Head of caudate nucleus (tissue), 42 donors: Measurements from ENCODE around the gene CSTA.

ENCODE experiments used
- DNase-seq, 42 donors: peaks; one replicate each; pipeline versions ENCODE4 v3.0.0 to v3.0.0-alpha.2; 2020 to 2021; ENCODE audit warnings: mixed read lengths in 7 of 42
- intact Hi-C: fragments of 100-400 bp; cut with DNase I; formaldehyde crosslinking; loops from one replicate; pipeline ENCODE4 v1.15.0; 2022

The CSTA gene

GRCh38 chr3:122324871-122325323, at the start of gene CSTA:
CSTA (plus strand) TSS chr3:122325248; CDS start chr3:122325293, 45 bp downstream.
- no peak for DNase-seq

GRCh38 chr3:122281891-122282290, 43.2 kb upstream of the CSTA start:
- no peak for DNase-seq
- intact Hi-C loops, result no loop called here

More at GRCh38 chr3:122324871-122325323, at the start of gene CSTA:
- intact Hi-C loops, result no loop called here

GRCh38 chr3:122283796-122284445, 41.1 kb upstream of the CSTA start:
- DNase-seq, result no peak
- intact Hi-C loops, result no loop called here

GRCh38 chr3:122284486-122284885, 40.6 kb upstream of the CSTA start:
- intact Hi-C loops, result no loop called here
- no peak for DNase-seq

- DNase-seq, result no peak
- intact Hi-C loops, result no loop called here
Observed at GRCh38 chr3:122294359-122294758, 30.7 kb upstream of the CSTA start.

GRCh38 chr3:122295266-122296062, 29.6 kb upstream of the CSTA start:
- DNase-seq, result peak in 4 of 42 donors; percentile 3 to 17 (median 6)
- intact Hi-C loops, result no loop called here

GRCh38 chr3:122298239-122298638, 26.8 kb upstream of the CSTA start:
- intact Hi-C loops, result no loop called here
- DNase-seq, result no peak

GRCh38 chr3:122299215-122299614, 25.8 kb upstream of the CSTA start:
- intact Hi-C loops, result no loop called here
- DNase-seq, result no peak

- no peak for DNase-seq
- intact Hi-C loops, result no loop called here
Observed at GRCh38 chr3:122299872-122300460, 25.1 kb upstream of the CSTA start.

- no peak for DNase-seq
- intact Hi-C loops, result no loop called here
Observed at GRCh38 chr3:122301063-122301462, 24.0 kb upstream of the CSTA start.

- intact Hi-C loops, result no loop called here
- DNase-seq, result no peak
Observed at GRCh38 chr3:122305818-122306621, 19.0 kb upstream of the CSTA start.

GRCh38 chr3:122306622-122306953, 18.5 kb upstream of the CSTA start:
- no peak for DNase-seq
- intact Hi-C loops, result no loop called here

GRCh38 chr3:122307094-122307687, 17.9 kb upstream of the CSTA start:
- intact Hi-C loops, result no loop called here

GRCh38 chr3:122307976-122308375, 17.1 kb upstream of the CSTA start:
- DNase-seq, result no peak
- intact Hi-C loops, result no loop called here

More at GRCh38 chr3:122307094-122307687, 17.9 kb upstream of the CSTA start:
- no peak for DNase-seq

GRCh38 chr3:122310361-122310760, 14.7 kb upstream of the CSTA start:
- intact Hi-C loops, result no loop called here
- DNase-seq, result no peak

- DNase-seq, result no peak
- intact Hi-C loops, result no loop called here
Observed at GRCh38 chr3:122312826-122313225, 12.2 kb upstream of the CSTA start.

GRCh38 chr3:122313281-122313680, 11.8 kb upstream of the CSTA start:
- DNase-seq, result no peak
- intact Hi-C loops, result no loop called here

GRCh38 chr3:122314228-122314876, 10.7 kb upstream of the CSTA start:
- peak in 2 of 42 donors; percentile 6 to 13 for DNase-seq
- intact Hi-C loops, result no loop called here

- DNase-seq, result no peak
- intact Hi-C loops, result no loop called here
Observed at GRCh38 chr3:122315619-122316018, 9.4 kb upstream of the CSTA start.
